Lung (tissue), 12 donors: ENCODE results near the gene DCUN1D3. TPM values are rescaled to one million over a fixed set of nuclear protein-coding genes. Genes with fewer than 3 reads are reported as not detected.

Experiments used
- ATAC-seq: fragments of 200-7000 bp; cut with Tn5 transposase; one replicate; pipeline ENCODE4 v1.9.1; 2020; ENCODE audit warnings: moderate number of reproducible peaks; ENCODE audit not compliant: insufficient read depth, low FRiP score
- DNase-seq, 3 donors: peaks; one replicate each; pipeline ENCODE4 v3.0.0-alpha.2; 2013 to 2017
- H3K27ac ChIP-seq, 2 donors: one replicate each; pipeline ENCODE4 v1.5.1; 2013; ENCODE audit warnings: mild to moderate bottlenecking in 2 of 2, moderate library complexity in 2 of 2, control low read depth in 1 of 2, inconsistent platforms in 1 of 2, low read depth in 1 of 2, low read length in 1 of 2
- H3K27me3 ChIP-seq, 3 donors: one replicate each; pipeline ENCODE4 v1.5.1; 2013; ENCODE audit warnings: low read length in 2 of 3; ENCODE audit not compliant: control insufficient read depth in 3 of 3, insufficient read depth in 3 of 3
- H3K36me3 ChIP-seq, 4 donors: one replicate each; pipeline ENCODE4 v1.5.1; 2013; ENCODE audit warnings: low read length in 4 of 4, mild to moderate bottlenecking in 1 of 4, moderate library complexity in 1 of 4; ENCODE audit not compliant: control insufficient read depth in 4 of 4, insufficient read depth in 4 of 4
- H3K4me1 ChIP-seq, 5 donors: one replicate each; pipeline ENCODE4 v1.5.1; 2013; ENCODE audit warnings: low read length in 5 of 5, mild to moderate bottlenecking in 2 of 5, moderate library complexity in 1 of 5; ENCODE audit not compliant: control insufficient read depth in 5 of 5, insufficient read depth in 5 of 5
- H3K4me3 ChIP-seq: one replicate; pipeline ENCODE4 v1.5.1; 2013; ENCODE audit warnings: mild to moderate bottlenecking, control low read depth, moderate library complexity
- H3K9ac ChIP-seq, 2 donors: one replicate each; pipeline ENCODE4 v1.5.1; 2013; ENCODE audit warnings: low read length in 2 of 2, control low read depth in 1 of 2; ENCODE audit not compliant: insufficient read depth in 1 of 2
- H3K9me3 ChIP-seq, 4 donors: one replicate each; pipeline ENCODE4 v1.5.1; 2013; ENCODE audit warnings: low read length in 3 of 4, mild to moderate bottlenecking in 1 of 4, moderate library complexity in 1 of 4; ENCODE audit not compliant: control insufficient read depth in 4 of 4, insufficient read depth in 3 of 4
- WGBS, 2 donors: extraction: QIAGEN DNeasy Blood & Tissue Kit; methylation state at CpG; one replicate each; pipeline ENCODE4 v1.1.7; 2013; 5-methylcytosine and 5-hydroxymethylcytosine counted together
- polyA plus RNA-seq, 2 donors: library from polyadenylated mRNA; stranded (reverse); fragments of 200-250 nt; gene quantifications; one replicate each; pipeline ENCODE4 v1.2.1, GENCODE V29; 2013
- total RNA-seq, 2 donors: library from RNA; depleted of rRNA in 1 of 2; stranded (reverse); fragments of >200 nt in 1 of 2; gene quantifications; one replicate each; pipeline ENCODE4 v1.2.1, GENCODE V29; 2014 to 2021
- TF ChIP-seq, protein P1 (sequence below): IDR thresholded peaks from 2 replicates; pipeline ENCODE4 v1.5.1; 2012; ENCODE audit warnings: mild to moderate bottlenecking; ENCODE audit errors: control extremely low read depth, extremely low read depth
- donor health status: control.
- donor health status: control.
- donor health status: Bipolar disorder and iron deficiency.
- donor health status: healthy.
- donor health status: DM: yes; HTN: yes; CAD: no.

The DCUN1D3 gene
- total and polyA plus RNA-seq, 4 donors, result 6.1 to 27.8 (median 9.4) TPM

- 60 to 80% methylated on average over 3 of the region's 3 CpGs for WGBS, 2 donors
- peaks cover 0 to 40% (median 4%) of the 10 kb centered on the region in 5 donors for H3K4me1 ChIP-seq
- peak; percentile 22 for ATAC-seq
Observed at GRCh38 chr16:20880867-20881502, 19.2 kb downstream of the DCUN1D3 start.

DNA sequence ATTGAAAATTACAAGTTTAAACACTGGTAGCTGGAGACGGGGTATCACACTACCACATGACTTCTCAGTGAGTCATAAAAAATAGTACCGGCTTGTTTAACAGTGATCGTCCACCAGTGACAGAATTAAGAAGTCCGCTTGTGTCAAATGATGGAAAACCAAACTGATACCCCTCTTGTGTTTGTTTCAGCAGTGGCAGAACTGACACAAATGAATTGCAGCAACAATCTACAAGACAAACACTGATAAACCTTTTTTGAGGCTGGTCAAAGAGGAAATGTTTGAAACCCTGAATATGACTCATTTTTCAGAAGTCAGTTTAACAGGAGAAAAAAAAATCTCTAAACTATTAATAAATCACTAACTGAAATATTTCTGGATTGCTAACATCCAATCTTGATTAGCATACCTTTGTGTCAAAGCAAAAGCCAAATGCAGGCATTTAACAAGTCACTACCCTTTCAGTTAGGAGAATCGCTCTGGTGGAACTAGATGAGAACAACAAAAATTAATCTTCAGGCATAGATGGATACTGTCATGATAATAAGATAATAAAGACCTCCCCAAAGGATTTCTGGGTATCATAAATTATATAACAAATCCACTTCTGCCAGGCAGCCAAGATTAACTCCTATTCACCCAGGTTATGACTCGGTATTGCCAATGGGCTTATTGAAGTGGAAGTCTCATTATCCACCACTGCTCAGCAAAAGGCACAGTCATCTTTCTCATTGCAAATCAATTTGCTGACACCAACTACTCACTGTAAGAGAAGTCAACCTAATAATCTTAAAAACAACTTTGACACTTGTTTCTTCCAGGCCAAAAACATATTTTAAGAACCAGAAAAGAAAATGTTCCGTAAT, 20.8 kb downstream of the DCUN1D3 start:
- Histone ChIP-seq H3K27me3 (no peaks in the 10 kb centered on the region), H3K4me1 (peaks cover 0 to 47% (median 4%) of the 10 kb centered on the region in 5 donors), H3K9me3 (no peaks in the 10 kb centered on the region), H3K27ac (peak overlapping the region in 1 of 2 donors; percentile 21), H3K36me3 (peaks cover 0 to 5% (median under 1%) of the 10 kb centered on the region in 4 donors), H3K4me3 (no peak overlapping the region), H3K9ac (no peak overlapping the region)
- 50 to 70% methylated on average over 7 of the region's 7 CpGs for WGBS, 2 donors
- TF ChIP-seq, protein P1, sequence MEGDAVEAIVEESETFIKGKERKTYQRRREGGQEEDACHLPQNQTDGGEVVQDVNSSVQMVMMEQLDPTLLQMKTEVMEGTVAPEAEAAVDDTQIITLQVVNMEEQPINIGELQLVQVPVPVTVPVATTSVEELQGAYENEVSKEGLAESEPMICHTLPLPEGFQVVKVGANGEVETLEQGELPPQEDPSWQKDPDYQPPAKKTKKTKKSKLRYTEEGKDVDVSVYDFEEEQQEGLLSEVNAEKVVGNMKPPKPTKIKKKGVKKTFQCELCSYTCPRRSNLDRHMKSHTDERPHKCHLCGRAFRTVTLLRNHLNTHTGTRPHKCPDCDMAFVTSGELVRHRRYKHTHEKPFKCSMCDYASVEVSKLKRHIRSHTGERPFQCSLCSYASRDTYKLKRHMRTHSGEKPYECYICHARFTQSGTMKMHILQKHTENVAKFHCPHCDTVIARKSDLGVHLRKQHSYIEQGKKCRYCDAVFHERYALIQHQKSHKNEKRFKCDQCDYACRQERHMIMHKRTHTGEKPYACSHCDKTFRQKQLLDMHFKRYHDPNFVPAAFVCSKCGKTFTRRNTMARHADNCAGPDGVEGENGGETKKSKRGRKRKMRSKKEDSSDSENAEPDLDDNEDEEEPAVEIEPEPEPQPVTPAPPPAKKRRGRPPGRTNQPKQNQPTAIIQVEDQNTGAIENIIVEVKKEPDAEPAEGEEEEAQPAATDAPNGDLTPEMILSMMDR, result no peak
- ATAC-seq, result no peak
- DNase-seq, result no peak

More at GRCh38 chr16:20880867-20881502, 19.2 kb downstream of the DCUN1D3 start:
- Histone ChIP-seq H3K27me3 (no peaks in the 10 kb centered on the region), H3K27ac (no peak overlapping the region), H3K9ac (no peak overlapping the region), H3K36me3 (peaks cover 0 to 5% (median under 1%) of the 10 kb centered on the region in 4 donors), H3K9me3 (no peaks in the 10 kb centered on the region), H3K4me3 (no peak overlapping the region)
- TF ChIP-seq, protein P1, result no peak
- DNase-seq, result no peak

DNA sequence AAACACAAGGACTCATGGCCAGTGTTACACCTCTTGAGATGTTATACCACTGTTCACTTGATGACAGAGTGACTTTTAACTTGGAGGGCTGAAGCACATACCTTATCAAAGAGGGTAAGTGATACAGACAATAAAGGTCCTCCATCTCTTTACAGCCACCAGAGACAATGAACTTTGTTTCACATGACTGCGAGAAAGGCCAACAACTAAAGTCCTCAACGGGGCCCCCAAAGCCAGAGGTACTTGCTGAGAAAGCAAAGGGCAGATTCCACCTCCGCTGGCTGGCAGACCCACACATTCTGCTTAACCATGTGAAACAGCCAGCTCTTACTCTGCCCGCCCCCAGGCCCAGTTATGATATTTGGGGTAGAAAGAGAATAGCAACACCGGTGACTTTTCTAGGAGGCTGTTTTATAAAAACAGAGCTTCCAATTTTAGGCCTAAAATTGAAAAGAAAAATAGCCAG, 21.4 kb downstream of the DCUN1D3 start:
- DNase-seq, result no peak

More for the DNA sequence above, 21.4 kb downstream of the DCUN1D3 start:
- H3K9ac ChIP-seq, result no peak overlapping the region
- no peaks in the 10 kb centered on the region for H3K27me3 ChIP-seq
- H3K9me3 ChIP-seq, result no peaks in the 10 kb centered on the region
- ATAC-seq, result no peak
- no peak overlapping the region for H3K4me3 ChIP-seq
- 82 to 91% methylated on average over 5 of the region's 5 CpGs for WGBS, 2 donors
- TF ChIP-seq, protein P1, result no peak
- peaks cover 0 to 51% (median 4%) of the 10 kb centered on the region in 5 donors for H3K4me1 ChIP-seq
- H3K27ac ChIP-seq, result peak overlapping the region; percentile 12 to 61
- peaks cover 0 to 2% (median under 1%) of the 10 kb centered on the region in 4 donors for H3K36me3 ChIP-seq
